HG02870 (cell line): ENCODE data around the gene TCF7L1.
"Not testable (repeated sequence)": the region's sequence is repeated elsewhere in the genome, so short reads cannot be mapped to it uniquely, and the experiment has no call there.

ENCODE experiments used
- ATAC-seq: cut with Tn5 transposase; IDR thresholded peaks from one replicate; pipeline ENCODE4 v1.9.1; 2021; ENCODE audit warnings: mild to moderate bottlenecking, moderate library complexity; ENCODE audit not compliant: unreplicated experiment

The TCF7L1 gene

GRCh38 chr2:85341269-85342029 is 208.3 kb downstream of the TCF7L1 start:
- ATAC-seq = no peak

GRCh38 chr2:85342156-85342555 is 209.0 kb downstream of the TCF7L1 start:
- no peak for ATAC-seq

GRCh38 chr2:85343207-85343895 is 210.2 kb downstream of the TCF7L1 start:
- not testable (repeated sequence) for ATAC-seq

GRCh38 chr2:85344356-85344954 is 211.3 kb downstream of the TCF7L1 start:
- no peak for ATAC-seq

- ATAC-seq = no peak
Observed at GRCh38 chr2:85347599-85347998, 214.4 kb downstream of the TCF7L1 start.

GRCh38 chr2:85353876-85354285 is 220.7 kb downstream of the TCF7L1 start:
- peak; percentile 6 for ATAC-seq

GRCh38 chr2:85354286-85355072 is 221.3 kb downstream of the TCF7L1 start, which contains the start of the genes ELMOD3 and RETSAT:
Gene ELMOD3 (plus strand): TSS chr2:85354769. CDS start chr2:85357199, 2,430 bp downstream.
Gene RETSAT (minus strand): TSS chr2:85354528. CDS start chr2:85354507, 21 bp downstream.
- peak; percentile 97 for ATAC-seq

GRCh38 chr2:85355073-85355410 is 221.8 kb downstream of the TCF7L1 start:
- ATAC-seq = no peak

- ATAC-seq = no peak
Observed at GRCh38 chr2:85355521-85355920, 222.3 kb downstream of the TCF7L1 start.

GRCh38 chr2:85356186-85356585 is 223.0 kb downstream of the TCF7L1 start:
- no peak for ATAC-seq

GRCh38 chr2:85357736-85358135 is 224.5 kb downstream of the TCF7L1 start:
- no peak for ATAC-seq
